HG03565 (cell line): ENCODE data around the gene OR10V1.

ENCODE experiments used
- ATAC-seq: cut with Tn5 transposase; IDR thresholded peaks from one replicate; pipeline ENCODE4 v1.9.1; 2021; ENCODE audit warnings: mild to moderate bottlenecking, moderate library complexity; ENCODE audit not compliant: unreplicated experiment

OR10V1 gene

DNA sequence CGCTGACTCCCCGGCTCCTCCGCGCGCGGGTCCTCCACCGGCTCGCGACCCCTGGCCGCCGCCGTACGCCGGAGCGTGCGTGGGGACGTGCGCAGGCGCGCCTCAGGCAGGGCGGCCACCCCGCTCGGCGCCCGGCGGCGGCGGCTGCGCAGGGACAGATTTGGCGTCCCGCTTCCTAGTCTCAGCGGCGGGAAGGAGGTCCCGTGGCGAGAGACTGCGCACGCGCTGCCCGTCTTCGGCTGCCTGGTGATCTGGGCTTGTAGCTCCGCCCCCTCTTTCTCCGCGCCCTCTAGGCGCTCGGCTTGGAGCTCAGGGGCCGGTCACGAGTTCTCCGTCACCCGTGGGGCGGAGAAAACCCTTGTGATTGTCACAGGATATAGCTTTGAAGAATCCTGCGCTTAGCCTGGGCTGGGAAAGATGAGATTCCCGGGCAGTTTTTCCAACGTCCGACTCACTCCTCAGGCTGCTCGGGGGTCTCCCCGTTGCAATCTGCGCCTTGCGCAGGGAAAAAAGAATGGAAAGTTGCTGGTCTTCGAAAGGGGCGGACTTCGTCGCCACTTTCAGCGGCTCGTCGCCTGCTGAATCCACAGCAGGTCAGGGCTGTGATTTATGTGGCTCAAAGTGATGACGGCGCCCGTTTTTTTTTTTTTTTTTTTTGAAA, 44.6 kb downstream of the OR10V1 start, which contains the start of gene PATL1:
Gene PATL1 (minus strand): TSS at position 88 of the 661 bp plus-strand sequence. CDS start 142 bp downstream, outside the sequence.
- ATAC-seq = peak; percentile 93

DNA sequence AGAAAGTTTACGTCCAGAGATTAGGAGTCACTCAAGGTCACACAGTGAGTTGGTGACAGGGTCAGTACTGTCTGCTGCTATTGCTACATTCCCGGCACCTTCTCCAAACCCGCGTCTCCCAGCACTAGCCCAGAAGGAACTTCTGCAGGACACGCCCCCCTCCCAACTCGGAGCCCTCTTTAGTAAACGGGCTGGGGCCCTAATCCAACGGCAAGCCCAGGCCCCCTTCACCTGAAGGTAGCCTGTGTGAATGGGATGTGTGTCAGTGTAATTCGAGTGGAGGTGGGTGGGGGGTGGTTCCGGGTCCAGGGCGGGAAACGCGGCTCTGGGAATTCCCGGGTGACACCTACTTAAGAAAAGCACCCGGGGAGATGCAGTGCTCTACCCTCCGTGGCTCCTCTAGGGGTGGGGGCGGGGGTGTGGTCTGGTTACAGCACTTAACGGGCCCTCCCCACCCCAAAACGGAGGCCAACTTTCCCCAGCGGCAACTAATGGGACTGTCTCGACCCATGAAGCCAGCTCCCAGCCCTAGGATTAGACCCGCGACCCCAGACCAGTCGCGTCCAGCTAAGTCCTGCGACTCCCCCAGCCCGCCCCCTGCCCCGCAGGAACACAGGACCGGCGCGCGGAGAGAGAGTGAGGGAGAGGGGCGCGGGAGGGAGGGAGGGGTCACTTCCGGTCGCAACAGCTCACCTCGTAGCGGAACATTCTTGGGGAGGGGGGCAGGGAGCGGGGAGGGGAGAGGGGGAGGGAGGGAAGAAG, 45.3 kb downstream of the OR10V1 start:
- peak; percentile 0 for ATAC-seq

- ATAC-seq = no peak
Observed at GRCh38 chr11:59667812-59668187, 45.8 kb downstream of the OR10V1 start.

- ATAC-seq = no peak
Observed at GRCh38 chr11:59666969-59667368, 46.7 kb downstream of the OR10V1 start.
